Liver (tissue), 9 donors: ENCODE data around the gene WDR81. TPM values are rescaled to one million over a fixed set of nuclear protein-coding genes. Genes with fewer than 3 reads are reported as not detected.
A peak's percentile ranks its signal among the peaks of the same experiment; 100 is the strongest.

Experiments
- DNase-seq: peaks from one replicate; pipeline ENCODE4 v3.0.0-alpha.2; 2017; ENCODE audit warnings: low spot score
- H3K27ac ChIP-seq, 2 donors: one replicate each; pipeline ENCODE4 v1.7.0; 2013; ENCODE audit warnings: inconsistent platforms in 2 of 2, low read length in 2 of 2, control low read depth in 1 of 2, low read depth in 1 of 2, mild to moderate bottlenecking in 1 of 2
- H3K27me3 ChIP-seq, 4 donors: one replicate each; pipeline versions ENCODE4 v1.6.1 to v1.7.0; 2013; ENCODE audit warnings: low read length in 3 of 4, inconsistent platforms in 1 of 4, mild to moderate bottlenecking in 1 of 4, moderate library complexity in 1 of 4; ENCODE audit not compliant: control insufficient read depth in 4 of 4, insufficient read depth in 4 of 4
- H3K36me3 ChIP-seq, 4 donors: one replicate each; pipeline versions ENCODE4 v1.6.1 to v1.7.0; 2013; ENCODE audit warnings: low read length in 3 of 4, mild to moderate bottlenecking in 3 of 4, low read depth in 1 of 4, moderate library complexity in 1 of 4; ENCODE audit not compliant: control insufficient read depth in 4 of 4, insufficient read depth in 3 of 4
- H3K4me1 ChIP-seq, 4 donors: one replicate each; pipeline versions ENCODE4 v1.6.1 to v1.7.0; 2013; ENCODE audit warnings: low read length in 3 of 4, mild to moderate bottlenecking in 3 of 4, moderate library complexity in 1 of 4; ENCODE audit not compliant: control insufficient read depth in 4 of 4, insufficient read depth in 4 of 4
- H3K4me3 ChIP-seq, 3 donors: one replicate each; pipeline versions ENCODE4 v1.6.1 to v1.7.0; 2013; ENCODE audit warnings: low read length in 3 of 3, control low read depth in 1 of 3, low read depth in 1 of 3, mild to moderate bottlenecking in 1 of 3
- H3K9ac ChIP-seq, 2 donors: one replicate each; pipeline ENCODE4 v1.7.0; 2013; ENCODE audit warnings: low read length in 2 of 2, mild to moderate bottlenecking in 2 of 2, moderate library complexity in 2 of 2, control low read depth in 1 of 2, low read depth in 1 of 2
- H3K9me3 ChIP-seq, 4 donors: one replicate each; pipeline versions ENCODE4 v1.6.1 to v1.7.0; 2013; ENCODE audit warnings: low read length in 3 of 4; ENCODE audit not compliant: control insufficient read depth in 4 of 4
- ATF3 ChIP-seq: IDR thresholded peaks from 2 replicates; pipeline ENCODE4 v1.6.1; 2016; ENCODE audit warnings: antibody characterized with exemption
- CTCF ChIP-seq: fragments of 150-350 bp; IDR thresholded peaks from 2 replicates; pipeline ENCODE4 v1.5.1; 2017; ENCODE audit warnings: improper control_type of control experiment, low read depth, low read length; ENCODE audit not compliant: missing input control
- EGR1 ChIP-seq, 2 donors: IDR thresholded peaks; 2 replicates each; pipeline ENCODE4 v1.6.1; 2016 to 2018; ENCODE audit warnings: antibody characterized with exemption in 2 of 2, low read depth in 2 of 2
- FOXA1 ChIP-seq: IDR thresholded peaks from 2 replicates; pipeline ENCODE4 v1.6.1; 2016; ENCODE audit warnings: antibody characterized with exemption
- FOXA2 ChIP-seq: IDR thresholded peaks from 2 replicates; pipeline ENCODE4 v1.6.1; 2016; ENCODE audit warnings: antibody characterized with exemption
- GABPA ChIP-seq, 2 donors: IDR thresholded peaks in 1 of 2; conservative IDR thresholded peaks in 1 of 2; 2 replicates each; pipeline ENCODE4 v1.6.1; 2016; ENCODE audit warnings: antibody characterized with exemption in 2 of 2, mild to moderate bottlenecking in 1 of 2, moderate library complexity in 1 of 2
- HNF4A ChIP-seq, 2 donors: conservative IDR thresholded peaks; 2 replicates each; pipeline ENCODE4 v1.6.1; 2016; ENCODE audit warnings: antibody characterized with exemption in 2 of 2, mild to moderate bottlenecking in 2 of 2
- HNF4G ChIP-seq: IDR thresholded peaks from 2 replicates; pipeline ENCODE4 v1.6.1; 2016; ENCODE audit warnings: antibody characterized with exemption
- JUND ChIP-seq, 2 donors: IDR thresholded peaks; 2 replicates each; pipeline ENCODE4 v1.6.1; 2016; ENCODE audit warnings: antibody characterized with exemption in 2 of 2
- NR2F2 ChIP-seq: IDR thresholded peaks from 2 replicates; pipeline ENCODE4 v1.6.1; 2016; ENCODE audit warnings: antibody characterized with exemption
- RAD21 ChIP-seq, 2 donors: IDR thresholded peaks; 2 replicates each; pipeline ENCODE4 v1.6.1; 2016; ENCODE audit warnings: antibody characterized with exemption in 2 of 2, mild to moderate bottlenecking in 2 of 2
- RXRA ChIP-seq, 2 donors: IDR thresholded peaks; 2 replicates each; pipeline ENCODE4 v1.6.1; 2017 to 2018; ENCODE audit warnings: antibody characterized with exemption in 2 of 2, mild to moderate bottlenecking in 1 of 2
- SP1 ChIP-seq: IDR thresholded peaks from 2 replicates; pipeline ENCODE4 v1.6.1; 2018; ENCODE audit warnings: antibody characterized with exemption, mild to moderate bottlenecking
- TAF1 ChIP-seq: conservative IDR thresholded peaks from 2 replicates; pipeline ENCODE4 v1.6.1; 2016; ENCODE audit warnings: antibody characterized with exemption, mild to moderate bottlenecking
- YY1 ChIP-seq: IDR thresholded peaks from 2 replicates; pipeline ENCODE4 v1.6.1; 2016; ENCODE audit warnings: antibody characterized with exemption, mild to moderate bottlenecking
- WGBS: extraction: QIAGEN DNeasy Blood & Tissue Kit; methylation state at CpG from one replicate; pipeline ENCODE4 v1.1.7; 2013; 5-methylcytosine and 5-hydroxymethylcytosine counted together
- polyA plus RNA-seq, 2 donors: library from polyadenylated mRNA; stranded (reverse) in 1 of 2; unstranded in 1 of 2; fragments of 200-250 nt in 1 of 2; fragments of >200 nt in 1 of 2; fragmentation: Nextera tagmentation in 1 of 2; extraction: Ambion mirVana in 1 of 2; gene quantifications; one replicate each; pipeline versions ENCODE4 v1.2.1 to v1.2.3, GENCODE V29; 2013 to 2015
- total RNA-seq, 2 donors: library from RNA; depleted of rRNA; stranded (reverse); fragments of >200 nt; gene quantifications; one replicate each; pipeline ENCODE4 v1.2.3, GENCODE V29; 2014
- TF ChIP-seq, protein P1 (sequence below): IDR thresholded peaks from 2 replicates; pipeline ENCODE4 v1.6.1; 2016; ENCODE audit warnings: antibody characterized with exemption, mild to moderate bottlenecking
- TF ChIP-seq, protein P2 (sequence below): IDR thresholded peaks from 2 replicates; pipeline ENCODE4 v1.6.1; 2016; ENCODE audit warnings: antibody characterized with exemption
- TF ChIP-seq, protein P3 (sequence below): IDR thresholded peaks from 2 replicates; pipeline ENCODE4 v1.6.1; 2016; ENCODE audit warnings: antibody characterized with exemption
- donor health status: healthy.
- donor health status: healthy.
- donor health status: healthy.
- donor health status: healthy.
- donor health status: healthy.

Gene WDR81
- total and polyA plus RNA-seq, 4 donors: 12.3 to 41.8 (median 33.0) TPM

GRCh38 chr17:1724869-1725641 lies 551 bp downstream of the WDR81 start:
- WGBS: 9% methylated on average over 51 of the region's 51 CpGs
- no peak for DNase-seq
- H3K27me3 ChIP-seq: no peaks in the 10 kb centered on the region
- no peak overlapping the region for H3K9ac ChIP-seq
- H3K4me1 ChIP-seq: peaks cover 17 to 56% (median 37%) of the 10 kb centered on the region in 4 donors
- peak overlapping the region; percentile 70 to 98 (median 81) for H3K4me3 ChIP-seq
- no peaks in the 10 kb centered on the region for H3K9me3 ChIP-seq
- H3K36me3 ChIP-seq: peaks cover 0 to 5% (median 0%) of the 10 kb centered on the region in 4 donors
- H3K27ac ChIP-seq: peak overlapping the region; percentile 79 to 80
- TF ChIP-seq, protein P1, sequence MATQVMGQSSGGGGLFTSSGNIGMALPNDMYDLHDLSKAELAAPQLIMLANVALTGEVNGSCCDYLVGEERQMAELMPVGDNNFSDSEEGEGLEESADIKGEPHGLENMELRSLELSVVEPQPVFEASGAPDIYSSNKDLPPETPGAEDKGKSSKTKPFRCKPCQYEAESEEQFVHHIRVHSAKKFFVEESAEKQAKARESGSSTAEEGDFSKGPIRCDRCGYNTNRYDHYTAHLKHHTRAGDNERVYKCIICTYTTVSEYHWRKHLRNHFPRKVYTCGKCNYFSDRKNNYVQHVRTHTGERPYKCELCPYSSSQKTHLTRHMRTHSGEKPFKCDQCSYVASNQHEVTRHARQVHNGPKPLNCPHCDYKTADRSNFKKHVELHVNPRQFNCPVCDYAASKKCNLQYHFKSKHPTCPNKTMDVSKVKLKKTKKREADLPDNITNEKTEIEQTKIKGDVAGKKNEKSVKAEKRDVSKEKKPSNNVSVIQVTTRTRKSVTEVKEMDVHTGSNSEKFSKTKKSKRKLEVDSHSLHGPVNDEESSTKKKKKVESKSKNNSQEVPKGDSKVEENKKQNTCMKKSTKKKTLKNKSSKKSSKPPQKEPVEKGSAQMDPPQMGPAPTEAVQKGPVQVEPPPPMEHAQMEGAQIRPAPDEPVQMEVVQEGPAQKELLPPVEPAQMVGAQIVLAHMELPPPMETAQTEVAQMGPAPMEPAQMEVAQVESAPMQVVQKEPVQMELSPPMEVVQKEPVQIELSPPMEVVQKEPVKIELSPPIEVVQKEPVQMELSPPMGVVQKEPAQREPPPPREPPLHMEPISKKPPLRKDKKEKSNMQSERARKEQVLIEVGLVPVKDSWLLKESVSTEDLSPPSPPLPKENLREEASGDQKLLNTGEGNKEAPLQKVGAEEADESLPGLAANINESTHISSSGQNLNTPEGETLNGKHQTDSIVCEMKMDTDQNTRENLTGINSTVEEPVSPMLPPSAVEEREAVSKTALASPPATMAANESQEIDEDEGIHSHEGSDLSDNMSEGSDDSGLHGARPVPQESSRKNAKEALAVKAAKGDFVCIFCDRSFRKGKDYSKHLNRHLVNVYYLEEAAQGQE: no peak
- no peak for TF ChIP-seq HNF4A (conservative IDR thresholded peaks at IDR 0.05)
- no peak for TF ChIP-seq JUND (IDR thresholded peaks at IDR 0.05)

GRCh38 chr17:1725642-1726511 lies 1.4 kb downstream of the WDR81 start:
- TF ChIP-seq YY1 (no peak), EGR1 (IDR thresholded peaks at IDR 0.05; ENCODE audit: low read depth in 2 of 2) (no peak), SP1 (no peak), FOXA2 (no peak), RXRA (IDR thresholded peaks at IDR 0.05) (no peak), CTCF (no peak), RAD21 (IDR thresholded peaks at IDR 0.05) (no peak), GABPA (IDR thresholded peaks at IDR 0.05 in 1 of 2, conservative IDR thresholded peaks at IDR 0.05 in 1 of 2) (no peak), JUND (IDR thresholded peaks at IDR 0.05) (no peak), NR2F2 (no peak), ATF3 (no peak), FOXA1 (no peak), HNF4A (conservative IDR thresholded peaks at IDR 0.05) (no peak), HNF4G (no peak), TAF1 (no peak)
- TF ChIP-seq, protein P2, sequence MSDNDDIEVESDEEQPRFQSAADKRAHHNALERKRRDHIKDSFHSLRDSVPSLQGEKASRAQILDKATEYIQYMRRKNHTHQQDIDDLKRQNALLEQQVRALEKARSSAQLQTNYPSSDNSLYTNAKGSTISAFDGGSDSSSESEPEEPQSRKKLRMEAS: no peak
- TF ChIP-seq, protein P3, sequence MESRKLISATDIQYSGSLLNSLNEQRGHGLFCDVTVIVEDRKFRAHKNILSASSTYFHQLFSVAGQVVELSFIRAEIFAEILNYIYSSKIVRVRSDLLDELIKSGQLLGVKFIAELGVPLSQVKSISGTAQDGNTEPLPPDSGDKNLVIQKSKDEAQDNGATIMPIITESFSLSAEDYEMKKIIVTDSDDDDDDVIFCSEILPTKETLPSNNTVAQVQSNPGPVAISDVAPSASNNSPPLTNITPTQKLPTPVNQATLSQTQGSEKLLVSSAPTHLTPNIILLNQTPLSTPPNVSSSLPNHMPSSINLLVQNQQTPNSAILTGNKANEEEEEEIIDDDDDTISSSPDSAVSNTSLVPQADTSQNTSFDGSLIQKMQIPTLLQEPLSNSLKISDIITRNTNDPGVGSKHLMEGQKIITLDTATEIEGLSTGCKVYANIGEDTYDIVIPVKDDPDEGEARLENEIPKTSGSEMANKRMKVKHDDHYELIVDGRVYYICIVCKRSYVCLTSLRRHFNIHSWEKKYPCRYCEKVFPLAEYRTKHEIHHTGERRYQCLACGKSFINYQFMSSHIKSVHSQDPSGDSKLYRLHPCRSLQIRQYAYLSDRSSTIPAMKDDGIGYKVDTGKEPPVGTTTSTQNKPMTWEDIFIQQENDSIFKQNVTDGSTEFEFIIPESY: no peak
- TF ChIP-seq, protein P1: no peak
- no peak for DNase-seq
- Histone ChIP-seq H3K27ac (no peak overlapping the region), H3K9me3 (no peaks in the 10 kb centered on the region), H3K4me3 (peak overlapping the region; percentile 70 to 98 (median 81)), H3K27me3 (no peaks in the 10 kb centered on the region), H3K9ac (no peak overlapping the region), H3K36me3 (peaks cover 0 to 5% (median under 1%) of the 10 kb centered on the region in 4 donors), H3K4me1 (peaks cover 17 to 56% (median 34%) of the 10 kb centered on the region in 4 donors)
- WGBS: 93% methylated on average over 54 of the region's 54 CpGs
